ENCODE data around the gene PPP2R1B.

GRCh38 chr11:111814557-111815320, 48.5 kb upstream of the PPP2R1B start:
- TF ChIP-seq CTCF (IDR thresholded peaks at IDR 0.05): no peak
- no peak for TF ChIP-seq POLR2AphosphoS5 (IDR thresholded peaks at IDR 0.05)

Measured in upper lobe of left lung (tissue), 4 donors.